Spleen (tissue), 11 donors: ENCODE results near the gene YKT6. TPM values are rescaled to one million over a fixed set of nuclear protein-coding genes. Genes with fewer than 3 reads are reported as not detected.
A peak's percentile ranks its signal among the peaks of the same experiment; 100 is the strongest.

Experiments used
- DNase-seq: peaks from one replicate; pipeline ENCODE4 v3.0.0-alpha.2; 2020
- H3K27ac ChIP-seq, 8 donors: fragments of 200-600 bp; sonication (generic) in 7 of 8; 1 replicate in 4 of 8; 2 replicates in 4 of 8; pipeline versions ENCODE4 v1.5.0 to v1.8.0; 2016 to 2021; ENCODE audit warnings: inconsistent platforms in 4 of 8, mild to moderate bottlenecking in 4 of 8, moderate library complexity in 1 of 8
- H3K27me3 ChIP-seq, 7 donors: fragments of 200-600 bp; sonication (generic) in 6 of 7; replicated peaks in 1 of 7; 1 replicate in 4 of 7; 2 replicates in 3 of 7; pipeline versions ENCODE4 v1.5.0 to v1.8.0; 2016 to 2021; ENCODE audit warnings: inconsistent platforms in 3 of 7, mild to moderate bottlenecking in 1 of 7
- H3K36me3 ChIP-seq, 6 donors: fragments of 200-600 bp; sonication (generic) in 5 of 6; 1 replicate in 4 of 6; 2 replicates in 2 of 6; pipeline versions ENCODE4 v1.5.0 to v1.8.0; 2016 to 2021; ENCODE audit warnings: inconsistent platforms in 2 of 6
- H3K4me1 ChIP-seq, 6 donors: fragments of 200-600 bp; sonication (generic) in 5 of 6; 1 replicate in 3 of 6; 2 replicates in 3 of 6; pipeline versions ENCODE4 v1.5.0 to v1.8.0; 2016 to 2021; ENCODE audit warnings: inconsistent platforms in 3 of 6
- H3K4me3 ChIP-seq, 8 donors: fragments of 200-600 bp; sonication (generic) in 7 of 8; 1 replicate in 4 of 8; 2 replicates in 4 of 8; pipeline versions ENCODE4 v1.5.0 to v1.8.0; 2016 to 2021; ENCODE audit warnings: inconsistent platforms in 4 of 8, mild to moderate bottlenecking in 4 of 8, moderate library complexity in 2 of 8
- H3K9me3 ChIP-seq, 8 donors: fragments of 200-600 bp; sonication (generic) in 7 of 8; 1 replicate in 4 of 8; 2 replicates in 4 of 8; pipeline versions ENCODE4 v1.5.0 to v1.8.0; 2016 to 2021; ENCODE audit warnings: inconsistent platforms in 4 of 8
- CTCF ChIP-seq, 11 experiments: fragments of 200-600 bp in 7 of 11; fragments of 450-650 bp in 4 of 11; sonication (generic) in 4 of 11; IDR thresholded peaks in 8 of 11; conservative IDR thresholded peaks in 3 of 11; 1 replicate in 7 of 11; 2 replicates in 4 of 11; pipeline versions ENCODE4 v1.4.0 to v1.8.0; 2016 to 2021; ENCODE audit warnings: antibody characterized with exemption in 11 of 11, inconsistent platforms in 4 of 11, mild to moderate bottlenecking in 1 of 11
- POLR2A ChIP-seq, 3 donors: fragments of 450-650 bp; IDR thresholded peaks; one replicate each; pipeline ENCODE4 v1.5.1; 2017; ENCODE audit warnings: antibody characterized with exemption in 3 of 3, mild to moderate bottlenecking in 1 of 3
- POLR2AphosphoS5 ChIP-seq, 3 donors: sonication (generic); formaldehyde crosslinking; IDR thresholded peaks; one replicate each; pipeline ENCODE4 v1.5.1; 2017; ENCODE audit warnings: antibody characterized with exemption in 3 of 3
- WGBS, 5 donors: extraction: QIAGEN DNeasy Blood & Tissue Kit in 3 of 5; methylation state at CpG; one replicate each; pipeline versions ENCODE4 v1.1.5 to v1.1.7; 2013 to 2018; 5-methylcytosine and 5-hydroxymethylcytosine counted together
- intact Hi-C: fragments of 100-400 bp; cut with DNase I; formaldehyde crosslinking; loops from one replicate; pipeline ENCODE4 v1.15.0; 2023; ENCODE audit warnings: low total_unique reads
- polyA plus RNA-seq, 3 donors: library from polyadenylated mRNA; stranded (reverse); fragments of 200-250 nt; gene quantifications; one replicate each; pipeline ENCODE4 v1.2.1, GENCODE V29; 2013
- total RNA-seq, 7 donors: library from RNA; depleted of rRNA in 3 of 7; stranded (reverse); fragments of >200 nt in 3 of 7; fragmentation: NEBNext Ultra II Directional in 4 of 7; extraction: Animal tissue kit (Norgen Biotek cat#: 25700) in 4 of 7; gene quantifications; one replicate each; pipeline versions ENCODE4 v1.1.0 to v1.2.1, GENCODE V29; 2016 to 2021
- donor health status: healthy with polysubstance abuse.
- donor health status: DM: no; HTN: no; CAD: no; lungs with moderate emphysema.
- donor health status: DM: no; HTN: no; CAD: no.
- donor health status: Bipolar disorder and iron deficiency.
- donor health status: healthy.
- donor health status: DM: no; HTN: no; CAD: no.
- donor health status: DM: yes; HTN: yes; CAD: no.

Gene YKT6
- total and polyA plus RNA-seq, 10 donors: 26.9 to 66.4 (median 55.4) TPM

DNA sequence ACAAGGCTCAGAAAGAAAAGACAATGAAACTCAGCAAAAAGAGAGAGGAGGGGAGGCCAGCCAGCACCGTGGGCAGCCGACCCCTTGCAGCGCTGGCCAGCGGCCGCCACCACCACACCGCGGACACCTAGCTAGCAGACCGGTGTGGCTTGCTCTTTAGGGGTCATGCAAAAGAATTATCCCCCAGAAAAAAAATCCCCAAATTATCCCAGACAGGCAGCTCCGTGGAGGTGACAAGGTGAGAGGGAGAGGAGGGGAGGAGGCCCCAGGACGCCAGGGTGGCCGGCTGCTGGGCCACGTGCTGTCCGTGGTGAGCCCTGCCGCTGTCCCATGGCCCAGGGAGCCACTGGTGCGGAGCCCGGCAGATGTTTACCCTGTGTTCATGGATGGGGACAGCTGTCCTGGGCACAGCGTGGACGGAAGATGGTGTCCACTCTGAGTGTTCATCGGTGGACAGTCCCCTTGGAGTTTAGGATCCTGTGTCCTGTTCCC, 16.5 kb downstream of the YKT6 start:
- DNase-seq: peak; percentile 76
- intact Hi-C loops: no loop called here
- no peak for TF ChIP-seq POLR2AphosphoS5 (IDR thresholded peaks at IDR 0.05)
- TF ChIP-seq CTCF (IDR thresholded peaks at IDR 0.05 in 8 of 11, conservative IDR thresholded peaks at IDR 0.05 in 3 of 11): no peak
- no peak for TF ChIP-seq POLR2A (IDR thresholded peaks at IDR 0.05)
- Histone ChIP-seq H3K4me1 (peaks cover 0 to 6% (median 0%) of the 10 kb centered on the region in 6 donors), H3K4me3 (no peak overlapping the region), H3K36me3 (peaks cover 0 to 28% (median 16%) of the 10 kb centered on the region in 6 donors), H3K27me3 (peaks cover 0 to 10% (median 0%) of the 10 kb centered on the region in 7 donors), H3K9me3 (no peaks in the 10 kb centered on the region), H3K27ac (no peak overlapping the region)
- WGBS, 5 donors: 83 to 91% (median 89%) methylated on average over 18 to 19 of the region's 19 CpGs

GRCh38 chr7:44217852-44218402, 17.1 kb downstream of the YKT6 start:
- peaks cover 0 to 21% (median 10%) of the 10 kb centered on the region in 6 donors for H3K36me3 ChIP-seq
- DNase-seq: peak; percentile 66
- H3K9me3 ChIP-seq: no peaks in the 10 kb centered on the region

DNA sequence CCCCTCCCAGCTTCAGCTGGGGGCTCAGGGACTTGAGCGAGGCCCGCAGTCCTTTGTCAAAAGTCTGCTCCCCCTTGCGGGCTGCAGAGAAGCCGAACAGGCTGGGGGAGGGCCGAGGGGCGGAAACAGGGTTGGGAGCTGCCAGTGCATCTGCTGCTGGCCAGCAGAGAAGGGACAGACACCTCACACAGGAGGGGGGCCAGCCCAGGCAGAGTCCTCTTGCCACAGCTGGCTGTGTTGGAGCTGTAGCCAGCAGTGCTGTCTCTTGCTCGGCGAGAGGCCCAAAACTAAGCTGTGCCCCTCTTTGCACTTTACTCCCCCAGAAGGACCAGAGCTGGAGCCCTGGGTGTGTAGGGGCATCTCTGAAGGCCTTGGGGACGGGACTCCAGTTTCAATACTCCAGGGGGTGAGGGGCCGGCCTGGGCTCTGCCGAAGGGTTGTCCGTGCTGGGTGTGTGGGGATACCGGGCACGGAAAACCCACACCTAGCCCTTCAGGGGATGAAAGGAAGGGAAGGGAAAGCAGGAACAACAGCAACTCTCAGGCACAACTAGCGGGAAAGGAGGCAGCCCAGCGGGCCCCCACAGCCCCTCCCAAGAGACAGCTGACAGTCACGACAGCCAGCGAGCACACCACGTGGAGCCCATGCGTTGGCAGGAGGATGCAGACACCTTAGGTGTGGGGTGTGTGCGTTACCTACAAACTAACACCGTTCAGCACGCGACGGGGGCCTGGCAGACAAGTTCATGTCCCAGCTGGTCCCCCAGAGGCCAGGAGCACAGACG, 17.8 kb downstream of the YKT6 start:
- intact Hi-C loops: no loop called here
- DNase-seq: peak; percentile 68
- Histone ChIP-seq H3K27me3 (peaks cover 0 to 10% (median 0%) of the 10 kb centered on the region in 7 donors), H3K4me3 (no peak overlapping the region), H3K4me1 (peaks cover 0 to 6% (median 0%) of the 10 kb centered on the region in 6 donors), H3K36me3 (peaks cover 0 to 14% (median 3%) of the 10 kb centered on the region in 6 donors), H3K9me3 (no peaks in the 10 kb centered on the region), H3K27ac (no peak overlapping the region)
- WGBS, 5 donors: 79 to 87% (median 82%) methylated on average over 22 to 26 of the region's 26 CpGs
- TF ChIP-seq POLR2AphosphoS5 (IDR thresholded peaks at IDR 0.05) (no peak), POLR2A (IDR thresholded peaks at IDR 0.05) (no peak), CTCF (IDR thresholded peaks at IDR 0.05 in 8 of 11, conservative IDR thresholded peaks at IDR 0.05 in 3 of 11) (no peak)

More at GRCh38 chr7:44217852-44218402, 17.1 kb downstream of the YKT6 start:
- Histone ChIP-seq H3K4me3 (no peak overlapping the region), H3K27ac (no peak overlapping the region), H3K27me3 (peaks cover 0 to 10% (median 0%) of the 10 kb centered on the region in 7 donors), H3K4me1 (peaks cover 0 to 6% (median 0%) of the 10 kb centered on the region in 6 donors)
- TF ChIP-seq POLR2A (IDR thresholded peaks at IDR 0.05) (no peak), POLR2AphosphoS5 (IDR thresholded peaks at IDR 0.05) (no peak), CTCF (IDR thresholded peaks at IDR 0.05 in 8 of 11, conservative IDR thresholded peaks at IDR 0.05 in 3 of 11) (no peak)
- WGBS, 5 donors: 82 to 86% (median 84%) methylated on average over 16 to 17 of the region's 17 CpGs
- intact Hi-C loops: no loop called here
